ENCODE results near the gene KCTD13. TPM values are rescaled to one million over a fixed set of nuclear protein-coding genes. Genes with fewer than 3 reads are reported as not detected.
"Not testable (repeated sequence)": the region's sequence is repeated elsewhere in the genome, so short reads cannot be mapped to it uniquely, and the experiment has no call there.

Gene KCTD13
- total and polyA plus RNA-seq, 5 donors from 2014 or later, result 7.0 to 52.3 (median 11.5) TPM

DNA sequence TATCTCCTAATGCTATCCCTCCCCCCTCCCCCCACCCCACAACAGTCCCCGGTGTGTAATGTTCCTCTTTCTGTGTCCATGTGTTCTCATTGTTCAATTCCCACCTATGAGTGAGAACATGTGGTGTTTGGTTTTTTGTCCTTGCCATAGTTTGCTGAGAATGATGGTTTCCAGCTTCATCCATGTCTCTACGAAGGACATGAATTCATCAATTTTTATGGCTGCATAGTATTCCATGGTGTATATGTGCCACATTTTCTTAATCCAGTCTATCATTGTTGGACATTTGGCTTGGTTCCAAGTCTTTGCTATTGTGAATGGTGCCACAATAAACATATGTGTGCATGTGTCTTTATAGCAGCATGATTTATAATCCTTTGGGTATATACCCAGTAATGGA lies 5.7 kb upstream of the KCTD13 start:
- Mint-ChIP-seq H3K4me1 (peaks cover 4 to 14% (median 4%) of the 10 kb centered on the region in 4 donors), H3K27me3 (peaks cover 24% of the 10 kb centered on the region)
- not testable (repeated sequence) for H3K36me3 Mint-ChIP-seq; H3K27ac Mint-ChIP-seq; DNase-seq; H3K27ac ChIP-seq (ENCODE audit: insufficient read depth, low read length, poor library complexity, severe bottlenecking); H3K4me3 ChIP-seq (ENCODE audit: low read depth, low read length); H3K4me3 Mint-ChIP-seq; H3K36me3 ChIP-seq (ENCODE audit: control insufficient read depth, insufficient read depth, low read length); H3K4me1 ChIP-seq (ENCODE audit: control insufficient read depth, insufficient read depth, low read length, poor library complexity, severe bottlenecking); H3K9me3 Mint-ChIP-seq; ATAC-seq (ENCODE audit: low read depth in 2 of 2); H3K9me3 ChIP-seq (ENCODE audit: control insufficient read depth in 2 of 2, low read length in 2 of 2); H3K27me3 ChIP-seq (ENCODE audit: control insufficient read depth, insufficient read depth, low read length)

DNA sequence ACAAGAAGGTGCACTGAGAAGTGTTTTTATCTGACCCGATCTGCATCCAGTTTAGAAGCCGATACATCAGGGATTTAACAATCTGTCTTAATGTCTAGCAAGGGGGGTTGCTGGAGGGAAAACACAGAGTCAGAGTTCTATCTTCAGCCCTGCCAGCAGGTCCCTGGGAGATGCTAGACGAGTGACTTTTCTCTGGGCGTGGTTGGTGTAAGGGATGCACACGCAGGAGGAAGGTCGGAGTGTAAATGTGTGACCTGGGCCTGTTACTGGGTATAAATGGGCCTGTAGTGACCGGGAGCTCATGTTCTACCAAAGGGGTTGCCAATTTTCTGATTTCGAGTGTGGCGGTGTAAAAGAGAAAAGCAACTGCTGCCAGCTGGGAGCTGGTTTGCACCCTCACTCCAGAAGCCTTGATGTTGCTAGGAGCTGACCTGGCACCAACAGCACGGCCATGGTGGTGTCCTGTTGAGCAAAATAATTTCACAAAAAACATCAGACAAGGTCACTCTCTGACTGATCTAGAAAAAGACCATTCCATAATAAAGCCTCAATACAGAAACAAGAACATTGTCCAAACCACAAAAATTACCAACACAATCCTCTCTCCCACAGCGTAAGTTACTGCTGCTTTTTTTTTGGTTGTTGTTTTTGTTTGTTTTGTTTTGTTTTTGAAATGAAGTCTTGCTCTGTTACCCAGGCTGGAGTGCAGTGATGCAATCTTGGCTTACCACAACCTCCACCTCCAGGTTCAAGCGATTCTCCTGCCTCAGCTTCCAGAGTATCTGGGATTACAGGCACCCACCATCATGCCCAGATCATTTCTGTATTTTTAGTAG lies 1.3 kb upstream of the KCTD13 start:
- Mint-ChIP-seq H3K9me3 (no peaks in the 10 kb centered on the region), H3K27ac (peak overlapping the region; percentile 80 to 95 (median 81)), H3K27me3 (peaks cover 3% of the 10 kb centered on the region), H3K36me3 (peaks cover 9% of the 10 kb centered on the region), H3K4me3 (peak overlapping the region; percentile 92 to 97 (median 95)), H3K4me1 (peaks cover 10 to 48% (median 25%) of the 10 kb centered on the region in 4 donors)
- no peak overlapping the region for H3K27ac ChIP-seq (ENCODE audit: insufficient read depth, low read length, poor library complexity, severe bottlenecking)
- peak overlapping the region; percentile 67 for H3K4me3 ChIP-seq (ENCODE audit: low read depth, low read length)
- ATAC-seq (ENCODE audit: low read depth in 2 of 2) (no peak), DNase-seq (no peak)
- peaks cover 27% of the 10 kb centered on the region for H3K4me1 ChIP-seq (ENCODE audit: control insufficient read depth, insufficient read depth, low read length, poor library complexity, severe bottlenecking)
- no peaks in the 10 kb centered on the region for H3K27me3 ChIP-seq (ENCODE audit: control insufficient read depth, insufficient read depth, low read length)
- no peaks in the 10 kb centered on the region for H3K9me3 ChIP-seq (ENCODE audit: control insufficient read depth in 2 of 2, low read length in 2 of 2)
- H3K36me3 ChIP-seq (ENCODE audit: control insufficient read depth, insufficient read depth, low read length), result peaks cover 9% of the 10 kb centered on the region

DNA sequence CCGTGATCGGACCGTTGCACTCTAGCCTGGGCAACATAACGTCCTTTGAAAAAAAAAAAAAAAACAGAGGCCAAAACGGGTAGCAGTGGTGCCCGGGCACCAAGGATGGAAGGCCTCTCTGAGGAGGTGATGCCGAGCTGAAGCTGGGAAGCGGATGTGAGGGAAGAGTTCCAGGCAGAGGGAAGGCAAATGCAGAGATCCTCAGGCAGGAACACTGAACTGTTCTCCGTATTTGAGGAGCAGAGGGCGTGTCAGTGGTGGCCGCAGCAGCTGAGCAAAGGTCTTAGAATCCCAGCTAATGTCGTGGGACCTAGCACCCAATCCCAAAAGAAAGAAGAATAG lies 656 bp upstream of the KCTD13 start:
- peaks cover 10 to 48% (median 26%) of the 10 kb centered on the region in 4 donors for H3K4me1 Mint-ChIP-seq
- H3K9me3 ChIP-seq (ENCODE audit: control insufficient read depth in 2 of 2, low read length in 2 of 2), result no peaks in the 10 kb centered on the region
- peaks cover 10% of the 10 kb centered on the region for H3K36me3 Mint-ChIP-seq
- peak overlapping the region; percentile 92 to 97 (median 95) for H3K4me3 Mint-ChIP-seq
- H3K27ac ChIP-seq (ENCODE audit: insufficient read depth, low read length, poor library complexity, severe bottlenecking), result peak overlapping the region; percentile 77
- peak overlapping the region; percentile 67 for H3K4me3 ChIP-seq (ENCODE audit: low read depth, low read length)
- H3K27me3 Mint-ChIP-seq, result no peaks in the 10 kb centered on the region
- ATAC-seq (ENCODE audit: low read depth in 2 of 2), result no peak
- peaks cover 27% of the 10 kb centered on the region for H3K4me1 ChIP-seq (ENCODE audit: control insufficient read depth, insufficient read depth, low read length, poor library complexity, severe bottlenecking)
- no peaks in the 10 kb centered on the region for H3K27me3 ChIP-seq (ENCODE audit: control insufficient read depth, insufficient read depth, low read length)
- no peak for DNase-seq
- peaks cover 13% of the 10 kb centered on the region for H3K36me3 ChIP-seq (ENCODE audit: control insufficient read depth, insufficient read depth, low read length)
- peak overlapping the region; percentile 80 to 95 (median 81) for H3K27ac Mint-ChIP-seq
- no peaks in the 10 kb centered on the region for H3K9me3 Mint-ChIP-seq

DNA sequence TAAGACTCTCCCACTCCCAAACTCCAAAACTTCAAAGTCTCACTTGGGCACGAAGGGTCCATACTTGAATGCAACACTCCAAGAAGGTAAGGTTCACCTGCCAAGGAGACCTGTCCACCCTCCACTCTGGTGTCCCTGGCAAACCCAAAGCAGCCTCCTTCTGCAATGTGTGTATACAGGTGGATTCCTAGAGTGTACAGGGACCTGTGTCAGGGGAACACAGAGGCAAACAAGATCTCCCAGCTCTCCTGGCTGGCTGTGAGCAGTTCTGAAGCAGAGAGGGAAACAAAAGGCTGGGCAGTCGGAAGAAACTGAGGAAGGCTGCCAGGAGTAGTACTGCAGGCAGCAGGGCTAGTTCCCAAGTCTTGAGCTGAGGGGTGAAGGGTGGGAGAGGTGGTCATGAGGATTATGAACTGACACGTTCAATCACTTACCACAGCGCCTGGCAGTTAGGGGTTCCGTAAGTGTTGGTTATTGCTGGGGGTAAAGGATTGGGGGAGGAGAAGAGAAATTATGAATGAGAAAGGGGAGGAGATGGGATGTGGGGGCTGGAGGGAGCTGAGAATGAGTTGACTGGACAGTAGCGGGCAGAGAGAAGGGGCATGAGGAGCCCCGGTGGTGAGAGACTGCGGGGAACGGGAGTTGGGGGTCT lies 795 bp downstream of the KCTD13 start:
- Histone ChIP-seq H3K36me3 (ENCODE audit: control insufficient read depth, insufficient read depth, low read length) (peaks cover 26% of the 10 kb centered on the region), H3K27ac (ENCODE audit: insufficient read depth, low read length, poor library complexity, severe bottlenecking) (peak overlapping the region; percentile 77), H3K27me3 (ENCODE audit: control insufficient read depth, insufficient read depth, low read length) (no peaks in the 10 kb centered on the region), H3K4me1 (ENCODE audit: control insufficient read depth, insufficient read depth, low read length, poor library complexity, severe bottlenecking) (peaks cover 27% of the 10 kb centered on the region), H3K4me3 (ENCODE audit: low read depth, low read length) (peak overlapping the region; percentile 82), H3K9me3 (ENCODE audit: control insufficient read depth in 2 of 2, low read length in 2 of 2) (no peaks in the 10 kb centered on the region)
- no peak for ATAC-seq (ENCODE audit: low read depth in 2 of 2)
- Mint-ChIP-seq H3K4me1 (peaks cover 22 to 60% (median 35%) of the 10 kb centered on the region in 4 donors), H3K9me3 (no peaks in the 10 kb centered on the region), H3K27me3 (no peaks in the 10 kb centered on the region), H3K4me3 (peak overlapping the region; percentile 92 to 100 (median 96)), H3K36me3 (peaks cover 20% of the 10 kb centered on the region), H3K27ac (peak overlapping the region; percentile 86 to 93 (median 90))
- no peak for DNase-seq

DNA sequence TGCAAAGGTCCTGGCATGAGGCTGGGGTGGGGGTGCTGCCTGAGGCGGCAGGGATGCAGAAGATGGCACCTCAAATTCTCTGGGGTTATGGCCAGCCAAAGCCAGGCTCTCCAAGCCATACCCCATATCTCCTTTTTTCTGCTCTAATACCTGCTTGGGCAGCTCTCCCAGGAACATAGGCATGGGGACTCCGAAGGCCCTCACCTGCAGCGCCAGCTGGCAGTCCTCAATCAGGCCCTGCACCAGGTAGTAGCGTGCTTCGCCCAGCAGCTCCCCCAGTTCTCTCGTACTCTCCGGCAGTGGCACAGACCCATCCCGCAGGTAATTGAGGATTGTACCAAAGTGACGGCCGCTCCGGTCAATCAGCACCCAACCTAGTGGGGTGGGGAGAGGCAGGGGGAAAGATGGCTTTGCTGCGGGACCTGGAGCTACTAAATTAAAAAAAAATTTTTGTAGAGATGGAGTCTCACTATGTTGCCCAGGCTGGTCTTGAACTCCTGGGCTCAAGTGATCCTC lies 3.0 kb downstream of the KCTD13 start:
- H3K36me3 ChIP-seq (ENCODE audit: control insufficient read depth, insufficient read depth, low read length), result peaks cover 39% of the 10 kb centered on the region
- Mint-ChIP-seq H3K27ac (peak overlapping the region in 1 of 3 donors; percentile 69), H3K9me3 (no peaks in the 10 kb centered on the region), H3K27me3 (no peaks in the 10 kb centered on the region), H3K4me3 (peak overlapping the region; percentile 21 to 81 (median 40)), H3K4me1 (peaks cover 24 to 58% (median 35%) of the 10 kb centered on the region in 4 donors), H3K36me3 (peaks cover 25% of the 10 kb centered on the region)
- peaks cover 27% of the 10 kb centered on the region for H3K4me1 ChIP-seq (ENCODE audit: control insufficient read depth, insufficient read depth, low read length, poor library complexity, severe bottlenecking)
- H3K27me3 ChIP-seq (ENCODE audit: control insufficient read depth, insufficient read depth, low read length), result no peaks in the 10 kb centered on the region
- no peak overlapping the region for H3K27ac ChIP-seq (ENCODE audit: insufficient read depth, low read length, poor library complexity, severe bottlenecking)
- no peak overlapping the region for H3K4me3 ChIP-seq (ENCODE audit: low read depth, low read length)
- H3K9me3 ChIP-seq (ENCODE audit: control insufficient read depth in 2 of 2, low read length in 2 of 2), result no peaks in the 10 kb centered on the region
- no peak for DNase-seq
- no peak for ATAC-seq (ENCODE audit: low read depth in 2 of 2)

DNA sequence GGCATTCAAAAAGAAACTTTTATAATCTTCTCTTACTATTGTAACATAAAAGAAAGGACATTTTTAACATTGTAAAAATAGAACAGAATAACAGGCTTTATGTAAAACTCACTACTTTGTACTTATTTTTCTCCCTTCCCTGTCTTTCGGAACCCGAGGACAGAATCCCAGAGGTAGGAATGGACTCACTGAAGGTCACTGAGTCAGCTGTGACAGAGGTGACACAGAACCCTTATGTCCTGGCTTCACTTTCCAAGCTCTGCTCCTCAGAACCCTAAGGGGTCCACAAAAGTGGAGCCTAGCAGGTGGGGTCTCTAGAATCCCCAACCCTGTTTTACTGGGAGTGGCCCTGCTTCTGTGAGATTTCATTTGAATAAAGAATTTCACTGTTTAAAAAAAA lies 3.7 kb downstream of the KCTD13 start:
- DNase-seq, result no peak
- Histone ChIP-seq H3K4me1 (ENCODE audit: control insufficient read depth, insufficient read depth, low read length, poor library complexity, severe bottlenecking) (peaks cover 27% of the 10 kb centered on the region), H3K27ac (ENCODE audit: insufficient read depth, low read length, poor library complexity, severe bottlenecking) (no peak overlapping the region), H3K4me3 (ENCODE audit: low read depth, low read length) (no peak overlapping the region), H3K27me3 (ENCODE audit: control insufficient read depth, insufficient read depth, low read length) (no peaks in the 10 kb centered on the region), H3K9me3 (ENCODE audit: control insufficient read depth in 2 of 2, low read length in 2 of 2) (no peaks in the 10 kb centered on the region), H3K36me3 (ENCODE audit: control insufficient read depth, insufficient read depth, low read length) (peaks cover 42% of the 10 kb centered on the region)
- no peak for ATAC-seq (ENCODE audit: low read depth in 2 of 2)
- Mint-ChIP-seq H3K36me3 (peaks cover 25% of the 10 kb centered on the region), H3K27ac (peak overlapping the region; percentile 46 to 69 (median 60)), H3K9me3 (no peaks in the 10 kb centered on the region), H3K4me1 (peaks cover 24 to 52% (median 35%) of the 10 kb centered on the region in 4 donors), H3K27me3 (no peaks in the 10 kb centered on the region), H3K4me3 (peak overlapping the region in 1 of 4 donors; percentile 81)

DNA sequence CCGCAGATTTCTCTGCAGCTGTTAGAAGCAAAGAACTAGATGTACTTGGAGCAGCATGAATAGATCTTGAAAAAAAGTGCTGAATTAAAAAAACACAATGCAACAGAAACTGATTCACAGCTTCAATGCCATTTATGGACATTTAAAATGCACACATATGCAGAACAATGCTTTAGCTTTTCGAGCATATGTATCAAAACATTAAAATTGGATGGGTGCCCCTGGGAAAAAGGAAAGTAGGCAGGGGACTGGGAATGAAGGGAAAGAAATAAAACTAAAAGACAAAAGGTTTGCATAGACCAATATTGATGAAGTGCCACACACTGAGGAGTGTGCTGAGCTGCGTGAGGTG lies 5.0 kb downstream of the KCTD13 start:
- H3K4me1 ChIP-seq (ENCODE audit: control insufficient read depth, insufficient read depth, low read length, poor library complexity, severe bottlenecking), result peaks cover 18% of the 10 kb centered on the region
- no peak for ATAC-seq (ENCODE audit: low read depth in 2 of 2)
- Mint-ChIP-seq H3K9me3 (no peaks in the 10 kb centered on the region), H3K4me1 (peaks cover 14 to 39% (median 30%) of the 10 kb centered on the region in 4 donors), H3K4me3 (peak overlapping the region in 2 of 4 donors; percentile 11 to 66), H3K36me3 (peaks cover 30% of the 10 kb centered on the region), H3K27me3 (no peaks in the 10 kb centered on the region), H3K27ac (peak overlapping the region in 2 of 3 donors; percentile 2 to 40)
- H3K9me3 ChIP-seq (ENCODE audit: control insufficient read depth in 2 of 2, low read length in 2 of 2), result no peaks in the 10 kb centered on the region
- H3K27ac ChIP-seq (ENCODE audit: insufficient read depth, low read length, poor library complexity, severe bottlenecking), result no peak overlapping the region
- H3K27me3 ChIP-seq (ENCODE audit: control insufficient read depth, insufficient read depth, low read length), result no peaks in the 10 kb centered on the region
- no peak for DNase-seq
- H3K4me3 ChIP-seq (ENCODE audit: low read depth, low read length), result no peak overlapping the region
- peaks cover 53% of the 10 kb centered on the region for H3K36me3 ChIP-seq (ENCODE audit: control insufficient read depth, insufficient read depth, low read length)

Data from CD4-positive, CD25-positive, alpha-beta regulatory T cell (primary cell).